IMR-90 (cell line): ENCODE measurements around the gene GALNT7. TPM values are rescaled to one million over a fixed set of nuclear protein-coding genes. Genes with fewer than 3 reads are reported as not detected.

Experiments used
- ATAC-seq: fragments of 200-7000 bp; cut with Tn5 transposase; 2 replicates; pipeline ENCODE4 v1.9.1; 2020; ENCODE audit warnings: low read depth, mild to moderate bottlenecking, moderate library complexity
- BruUV-seq: library from RNA; stranded (reverse); fragments of 400-500 nt; replicated peaks from 2 replicates; lab custom pipeline; 2021; lab: Mats Ljungman, UMichigan
- CTCF ChIA-PET: fragments of 300-600 bp; formaldehyde crosslinking; extraction: SDS; loops from one replicate; lab custom pipeline; 2021; ENCODE audit warnings: antibody characterized with exemption; lab: Yijun Ruan, JAX
- POLR2A ChIA-PET: fragments of 300-600 bp; sonication (Branson Sonifier 250); formaldehyde crosslinking; loops from one replicate; lab custom pipeline; 2022; ENCODE audit warnings: antibody characterized with exemption; ENCODE audit not compliant: unreplicated experiment; lab: Charles Lee
- DNase-seq: peaks from one replicate; pipeline ENCODE4 v3.0.0; 2013
- H2AFZ ChIP-seq: replicated peaks from 2 replicates; pipeline ENCODE3; 2013; ENCODE audit warnings: low read length, mild to moderate bottlenecking; ENCODE audit not compliant: poor library complexity
- H2AK5ac ChIP-seq: 2 replicates; pipeline ENCODE4 v1.6.1; 2013; ENCODE audit warnings: low read depth, low read length, inconsistent platforms
- H2AK9ac ChIP-seq: replicated peaks from 2 replicates; pipeline ENCODE3; 2013; ENCODE audit warnings: mild to moderate bottlenecking, low read depth, low read length, moderate library complexity; ENCODE audit not compliant: poor library complexity
- H2BK120ac ChIP-seq: 2 replicates; pipeline ENCODE4 v1.6.1; 2013; ENCODE audit warnings: low read depth, low read length, inconsistent platforms
- H2BK15ac ChIP-seq: 3 replicates; pipeline ENCODE4 v1.6.1; 2013; ENCODE audit warnings: low read depth, low read length, inconsistent platforms
- H2BK20ac ChIP-seq: 2 replicates; pipeline ENCODE4 v1.6.1; 2013; ENCODE audit warnings: low read depth, mild to moderate bottlenecking, inconsistent platforms, low read length, moderate library complexity
- H2BK5ac ChIP-seq: 2 replicates; pipeline ENCODE4 v1.6.1; 2013; ENCODE audit warnings: mild to moderate bottlenecking, low read depth, low read length, inconsistent platforms; ENCODE audit not compliant: poor library complexity, severe bottlenecking
- H3K14ac ChIP-seq: replicated peaks from 2 replicates; pipeline ENCODE4 v1.6.1; 2013; ENCODE audit warnings: low read depth, low read length, inconsistent platforms
- H3K18ac ChIP-seq: 2 replicates; pipeline ENCODE4 v1.6.1; 2013; ENCODE audit warnings: low read depth, low read length, control low read depth
- H3K23ac ChIP-seq: 2 replicates; pipeline ENCODE4 v1.6.1; 2013; ENCODE audit warnings: low read depth, low read length, inconsistent platforms
- H3K27ac ChIP-seq: 2 replicates; pipeline ENCODE4 v1.5.1; 2013; ENCODE audit warnings: mild to moderate bottlenecking, control low read depth, low read length; ENCODE audit not compliant: insufficient read depth
- H3K27me3 ChIP-seq: 2 replicates; pipeline ENCODE4 v1.6.1; 2013; ENCODE audit warnings: low read length; ENCODE audit not compliant: control insufficient read depth, insufficient read depth
- H3K36me3 ChIP-seq: 2 replicates; pipeline ENCODE4 v1.6.1; 2013; ENCODE audit warnings: low read length, mixed read lengths; ENCODE audit not compliant: control insufficient read depth, insufficient read depth
- H3K4ac ChIP-seq: 2 replicates; pipeline ENCODE4 v1.6.1; 2013; ENCODE audit warnings: low read depth, low read length, inconsistent platforms
- H3K4me1 ChIP-seq: 2 replicates; pipeline ENCODE4 v1.6.1; 2013; ENCODE audit warnings: low read length, mixed read lengths; ENCODE audit not compliant: control insufficient read depth, insufficient read depth
- H3K4me2 ChIP-seq: 2 replicates; pipeline ENCODE4 v1.6.1; 2013; ENCODE audit warnings: low read depth, mild to moderate bottlenecking, control low read depth, low read length, moderate library complexity
- H3K4me3 ChIP-seq: 2 replicates; pipeline ENCODE4 v1.5.1; 2013; ENCODE audit warnings: low read depth, mild to moderate bottlenecking, control low read depth, low read length, moderate library complexity; ENCODE audit not compliant: insufficient read depth
- H3K56ac ChIP-seq: 2 replicates; pipeline ENCODE4 v1.6.1; 2013; ENCODE audit warnings: low read length, inconsistent platforms; ENCODE audit not compliant: insufficient read depth; ENCODE audit errors: extremely low read depth
- H3K79me1 ChIP-seq, 2 experiments: 2 replicates each; pipeline ENCODE4 v1.6.1; 2013; ENCODE audit warnings: low read length in 2 of 2, inconsistent platforms in 1 of 2, low read depth in 1 of 2
- H3K9ac ChIP-seq: 2 replicates; pipeline ENCODE4 v1.6.1; 2013; ENCODE audit warnings: low read depth, low read length, control low read depth
- H3K9me1 ChIP-seq: 2 replicates; pipeline ENCODE4 v1.6.1; 2013; ENCODE audit warnings: low read length, inconsistent platforms; ENCODE audit not compliant: insufficient read depth
- H3K9me3 ChIP-seq: 2 replicates; pipeline ENCODE4 v1.6.1; 2013; ENCODE audit warnings: low read length; ENCODE audit not compliant: control insufficient read depth, insufficient read depth
- H4K20me1 ChIP-seq: 2 replicates; pipeline ENCODE4 v1.6.1; 2013; ENCODE audit warnings: low read length, inconsistent platforms; ENCODE audit not compliant: insufficient read depth
- H4K5ac ChIP-seq: 2 replicates; pipeline ENCODE4 v1.6.1; 2013; ENCODE audit warnings: mild to moderate bottlenecking, low read depth, low read length, control low read depth
- H4K8ac ChIP-seq, 2 experiments: 2 replicates each; pipeline ENCODE4 v1.6.1; 2013; ENCODE audit warnings: low read depth in 2 of 2, low read length in 2 of 2, control low read depth in 1 of 2, inconsistent platforms in 1 of 2
- H4K91ac ChIP-seq: 2 replicates; pipeline ENCODE4 v1.6.1; 2013; ENCODE audit warnings: low read depth, low read length, inconsistent platforms; ENCODE audit not compliant: insufficient read depth
- BHLHE40 ChIP-seq: fragments of 150-350 bp; IDR thresholded peaks from 2 replicates; pipeline ENCODE4 v1.6.1; 2016; ENCODE audit warnings: mild to moderate bottlenecking, low read depth, low read length
- CEBPB ChIP-seq: IDR thresholded peaks from 2 replicates; pipeline ENCODE4 v1.6.1; 2012; ENCODE audit warnings: low read depth, low read length, improper control_type of control experiment
- CHD1 ChIP-seq: IDR thresholded peaks from 2 replicates; pipeline ENCODE4 v1.6.1; 2012; ENCODE audit warnings: low read depth, low read length, improper control_type of control experiment
- CTCF ChIP-seq: conservative IDR thresholded peaks from 2 replicates; pipeline ENCODE4 v1.5.1; 2012; ENCODE audit warnings: mild to moderate bottlenecking, low read depth, low read length, improper control_type of control experiment
- FOS ChIP-seq: fragments of 150-350 bp; IDR thresholded peaks from 2 replicates; pipeline ENCODE4 v1.6.1; 2016; ENCODE audit warnings: low read depth, low read length
- MXI1 ChIP-seq: IDR thresholded peaks from 2 replicates; pipeline ENCODE4 v1.6.1; 2012; ENCODE audit warnings: low read depth, mild to moderate bottlenecking, low read length, moderate library complexity, borderline replicate concordance
- NFE2L2 ChIP-seq: fragments of 150-350 bp; IDR thresholded peaks from 2 replicates; pipeline ENCODE4 v1.6.1; 2016; ENCODE audit warnings: low read depth, mild to moderate bottlenecking, low read length
- POLR2A ChIP-seq: IDR thresholded peaks from 2 replicates; pipeline ENCODE4 v1.6.1; 2012; ENCODE audit warnings: mild to moderate bottlenecking, low read depth, low read length
- RAD21 ChIP-seq: IDR thresholded peaks from 2 replicates; pipeline ENCODE4 v1.6.1; 2012; ENCODE audit warnings: low read length, improper control_type of control experiment
- RCOR1 ChIP-seq: IDR thresholded peaks from 2 replicates; pipeline ENCODE4 v1.6.1; 2012; ENCODE audit warnings: mild to moderate bottlenecking, low read length, improper control_type of control experiment; ENCODE audit not compliant: insufficient replicate concordance
- RFX5 ChIP-seq: IDR thresholded peaks from 2 replicates; pipeline ENCODE4 v1.8.0; 2012; ENCODE audit warnings: low read depth, mild to moderate bottlenecking, low read length, moderate library complexity
- SMC3 ChIP-seq: fragments of 150-350 bp; IDR thresholded peaks from 2 replicates; pipeline ENCODE4 v1.6.1; 2016; ENCODE audit warnings: low read depth, mild to moderate bottlenecking, antibody characterized with exemption, low read length, moderate library complexity
- WGBS, 2 experiments: methylation state at CpG; one replicate each; pipeline versions ENCODE4 v1.1.5 to v1.1.7; 2013; ENCODE audit warnings: missing lambda C conversion rate in 2 of 2; ENCODE audit not compliant: insufficient read length in 1 of 2; ENCODE audit errors: extremely low coverage in 2 of 2; 5-methylcytosine and 5-hydroxymethylcytosine counted together
- dilution Hi-C: fragments of 300-500 bp; cut with HindIII; formaldehyde crosslinking; loops from one replicate; pipeline ENCODE4 v1.14.3; 2018; ENCODE audit warnings: low sequenced_read_pairs; ENCODE audit not compliant: unreplicated experiment
- in situ Hi-C: fragments of 300-500 bp; cut with MboI; formaldehyde crosslinking; loops from 3 replicates; pipeline ENCODE4 v1.14.3; 2019; ENCODE audit warnings: low sequenced_read_pairs, inconsistent platforms, mixed read lengths
- intact Hi-C: fragments of 100-400 bp; cut with micrococcal nuclease; formaldehyde crosslinking; loops from 2 replicates; pipeline ENCODE4 v1.10.0; 2022
- polyA plus RNA-seq, 3 experiments: library from polyadenylated mRNA; depleted of rRNA; stranded (reverse); fragments of >200 nt; gene quantifications; 2 replicates each; pipeline ENCODE4 v1.2.3, GENCODE V29; 2012; ENCODE audit warnings: low replicate concordance in 1 of 3
- total RNA-seq: library from RNA; depleted of rRNA; stranded (reverse); fragments of >200 nt; gene quantifications from 2 replicates; pipeline ENCODE4 v1.2.3, GENCODE V29; 2012
- TF ChIP-seq, protein P1 (sequence below): fragments of 150-350 bp; IDR thresholded peaks from 2 replicates; pipeline ENCODE4 v1.6.1; 2016; ENCODE audit warnings: low read depth, mild to moderate bottlenecking, low read length, moderate library complexity, borderline replicate concordance

The GALNT7 gene
- total and polyA plus RNA-seq, 2 of the 4 experiments (the other 2 are of a cell fraction): 19.1 to 31.2 TPM

DNA sequence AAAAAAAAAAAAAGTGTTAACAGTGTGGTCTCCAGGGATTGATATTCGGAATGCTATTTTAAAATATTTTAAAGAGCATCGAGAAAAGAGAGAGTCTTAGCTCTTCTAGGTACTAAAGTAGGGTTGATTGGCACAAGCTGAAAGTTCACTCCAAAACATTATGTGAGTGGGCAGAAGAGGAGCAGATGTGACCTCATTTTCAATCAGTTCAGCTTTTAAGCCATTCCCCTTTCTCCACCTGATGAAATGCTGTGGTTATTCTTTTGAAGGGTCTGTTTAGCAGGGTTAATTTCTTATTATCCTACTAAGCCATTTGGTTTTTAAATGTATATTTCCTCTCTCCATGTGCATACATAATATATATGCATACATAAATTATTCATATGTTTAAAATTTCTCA is 69.2 kb downstream of the GALNT7 start:
- H3K36me3 ChIP-seq: no peaks in the 10 kb centered on the region
- H2AFZ ChIP-seq: no peak overlapping the region
- no peak overlapping the region for H2BK5ac ChIP-seq
- TF ChIP-seq RCOR1 (no peak), BHLHE40 (no peak), POLR2A (no peak), FOS (no peak), NFE2L2 (no peak), SMC3 (no peak), RFX5 (no peak), CEBPB (no peak), MXI1 (no peak), RAD21 (no peak), CHD1 (no peak), CTCF (no peak)
- TF ChIP-seq, protein P1, sequence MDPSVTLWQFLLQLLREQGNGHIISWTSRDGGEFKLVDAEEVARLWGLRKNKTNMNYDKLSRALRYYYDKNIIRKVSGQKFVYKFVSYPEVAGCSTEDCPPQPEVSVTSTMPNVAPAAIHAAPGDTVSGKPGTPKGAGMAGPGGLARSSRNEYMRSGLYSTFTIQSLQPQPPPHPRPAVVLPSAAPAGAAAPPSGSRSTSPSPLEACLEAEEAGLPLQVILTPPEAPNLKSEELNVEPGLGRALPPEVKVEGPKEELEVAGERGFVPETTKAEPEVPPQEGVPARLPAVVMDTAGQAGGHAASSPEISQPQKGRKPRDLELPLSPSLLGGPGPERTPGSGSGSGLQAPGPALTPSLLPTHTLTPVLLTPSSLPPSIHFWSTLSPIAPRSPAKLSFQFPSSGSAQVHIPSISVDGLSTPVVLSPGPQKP: no peak
- no peak overlapping the region for H2BK20ac ChIP-seq
- H2BK15ac ChIP-seq: no peak overlapping the region
- H3K4me2 ChIP-seq: no peak overlapping the region
- ChIA-PET CTCF (interaction anchor here (0.7 to 1.1 kb wide), 2 partner anchors 10 to 1176 kb away, joined by 3 to 4 read pairs; no protein-coding TSS in a partner anchor), POLR2A (no interaction called here)
- ATAC-seq (no peak), DNase-seq (no peak)
- dilution Hi-C loops (no loop called here), in situ Hi-C loops (no loop called here), intact Hi-C loops (no loop called here)
- no peak overlapping the region for H3K4ac ChIP-seq
- no peak overlapping the region for H2BK120ac ChIP-seq
- H3K27ac ChIP-seq: no peak overlapping the region
- no peak overlapping the region for H3K56ac ChIP-seq
- no peaks in the 10 kb centered on the region for H3K9me3 ChIP-seq
- H3K4me1 ChIP-seq: peaks cover 2% of the 10 kb centered on the region; the same call in 1 of the 2 replicates
- H3K9me1 ChIP-seq: peaks cover 2% of the 10 kb centered on the region; the same call in 1 of the 2 replicates
- no peak overlapping the region for H4K8ac ChIP-seq
- H4K20me1 ChIP-seq: no peaks in the 10 kb centered on the region
- H3K9ac ChIP-seq: no peak overlapping the region
- no peaks in the 10 kb centered on the region for H3K27me3 ChIP-seq
- no peak overlapping the region for H3K14ac ChIP-seq
- H3K23ac ChIP-seq: no peak overlapping the region
- no TSS peak for BruUV-seq
- H4K5ac ChIP-seq: no peak overlapping the region
- no peak overlapping the region for H2AK5ac ChIP-seq
- WGBS, 2 experiments: no CpG with 5 or more reads among the region's 2 CpGs
- H3K79me1 ChIP-seq: peaks cover 0 to 2% of the 10 kb centered on the region in 2 experiments; a peak in 1 of 4 replicates
- no peak overlapping the region for H3K4me3 ChIP-seq
- no peak overlapping the region for H4K91ac ChIP-seq
- no peak overlapping the region for H3K18ac ChIP-seq
- no peak overlapping the region for H2AK9ac ChIP-seq
